ENCODE measurements around the gene KCNQ1.

- no peak for TF ChIP-seq POLR2AphosphoS5 (IDR thresholded peaks at IDR 0.05; ENCODE audit: low read depth, low read length)
- TF ChIP-seq POLR2A (IDR thresholded peaks at IDR 0.05; ENCODE audit: low read depth, low read length), result no peak
- no peak for TF ChIP-seq TAF1 (IDR thresholded peaks at IDR 0.05; ENCODE audit: borderline replicate concordance, low read depth, low read length)
Observed at GRCh38 chr11:2577031-2577990, 132.5 kb downstream of the KCNQ1 start.

All from GM12892 (cell line).